Iris pigment epithelial cell (primary cell): Measurements from ENCODE around the gene POR.

Experiments used
- DNase-seq: peaks from one replicate; pipeline ENCODE4 v3.0.0-alpha.2; 2011; ENCODE audit warnings: low read depth

POR gene

DNA sequence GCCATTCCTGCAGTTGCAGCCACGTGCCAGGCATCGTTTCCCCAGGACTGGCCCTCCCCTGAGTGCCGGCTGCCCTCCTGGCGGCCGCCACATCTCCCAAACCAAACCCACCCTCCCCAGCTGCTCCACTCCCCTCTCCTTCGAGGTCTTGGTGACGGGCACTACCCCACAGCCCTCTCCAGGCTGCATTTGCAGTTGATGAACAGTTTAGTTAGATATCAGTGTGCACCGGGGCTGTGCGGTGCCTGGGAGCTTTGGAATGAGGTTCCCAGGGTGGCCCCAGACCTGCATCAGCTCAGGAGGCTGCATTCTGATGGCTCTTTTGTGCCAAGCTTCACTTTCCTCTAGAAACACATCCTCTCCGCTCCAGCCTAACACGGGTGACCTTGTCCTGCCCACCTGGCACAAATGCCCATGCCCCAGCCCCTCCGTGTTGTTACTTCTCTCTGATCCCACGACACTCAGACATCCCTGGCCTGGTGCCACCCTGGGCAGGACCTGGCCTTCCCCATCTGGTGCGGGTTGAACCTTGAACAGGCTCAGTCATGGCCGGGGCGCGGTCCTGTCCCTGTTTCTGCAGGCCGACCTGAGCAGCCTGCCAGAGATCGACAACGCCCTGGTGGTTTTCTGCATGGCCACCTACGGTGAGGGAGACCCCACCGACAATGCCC, 64.9 kb downstream of the POR start:
- no peak for DNase-seq

- DNase-seq = no peak
Measured at GRCh38 chr7:75980430-75981202, 65.7 kb downstream of the POR start.

GRCh38 chr7:75981203-75981452, 66.2 kb downstream of the POR start:
- DNase-seq = no peak

GRCh38 chr7:75981453-75982305, 66.7 kb downstream of the POR start:
- no peak for DNase-seq

DNA sequence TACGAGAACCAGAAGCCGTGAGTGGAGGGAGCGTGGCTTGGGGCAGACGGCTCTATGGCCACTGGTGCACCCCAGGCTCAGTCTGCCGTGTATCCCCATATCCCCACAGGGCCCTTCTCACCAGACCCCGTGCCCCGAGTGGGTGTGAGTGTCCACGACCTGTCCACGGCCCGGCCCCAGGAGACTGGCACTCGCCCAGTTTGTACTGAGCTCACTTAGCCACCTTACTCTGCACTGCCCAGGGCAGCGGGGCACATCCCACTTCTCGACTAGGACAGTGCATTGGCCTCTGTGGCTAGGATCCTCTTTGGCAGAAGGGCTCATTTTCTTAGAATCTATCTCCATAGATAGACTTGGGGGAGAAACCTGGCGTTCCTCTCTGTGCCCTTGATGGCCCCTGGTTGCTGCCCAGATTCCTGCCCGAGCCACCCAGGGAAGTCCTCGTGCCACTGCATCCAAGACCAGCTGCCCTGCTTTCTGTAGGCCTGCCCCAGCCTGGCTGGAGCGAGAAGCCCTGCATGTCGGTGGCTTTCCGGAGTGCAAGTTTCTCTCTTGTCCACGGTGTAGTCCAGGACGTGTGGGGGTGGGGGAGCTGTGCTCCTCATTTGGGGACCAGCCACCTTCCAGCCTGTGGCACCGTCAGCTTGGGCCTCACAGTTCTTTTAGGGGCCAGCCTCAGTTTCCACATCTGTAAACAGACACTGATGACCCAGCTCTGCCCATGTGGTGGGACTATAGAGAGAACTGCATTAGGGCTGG, 67.5 kb downstream of the POR start:
- no peak for DNase-seq

DNA sequence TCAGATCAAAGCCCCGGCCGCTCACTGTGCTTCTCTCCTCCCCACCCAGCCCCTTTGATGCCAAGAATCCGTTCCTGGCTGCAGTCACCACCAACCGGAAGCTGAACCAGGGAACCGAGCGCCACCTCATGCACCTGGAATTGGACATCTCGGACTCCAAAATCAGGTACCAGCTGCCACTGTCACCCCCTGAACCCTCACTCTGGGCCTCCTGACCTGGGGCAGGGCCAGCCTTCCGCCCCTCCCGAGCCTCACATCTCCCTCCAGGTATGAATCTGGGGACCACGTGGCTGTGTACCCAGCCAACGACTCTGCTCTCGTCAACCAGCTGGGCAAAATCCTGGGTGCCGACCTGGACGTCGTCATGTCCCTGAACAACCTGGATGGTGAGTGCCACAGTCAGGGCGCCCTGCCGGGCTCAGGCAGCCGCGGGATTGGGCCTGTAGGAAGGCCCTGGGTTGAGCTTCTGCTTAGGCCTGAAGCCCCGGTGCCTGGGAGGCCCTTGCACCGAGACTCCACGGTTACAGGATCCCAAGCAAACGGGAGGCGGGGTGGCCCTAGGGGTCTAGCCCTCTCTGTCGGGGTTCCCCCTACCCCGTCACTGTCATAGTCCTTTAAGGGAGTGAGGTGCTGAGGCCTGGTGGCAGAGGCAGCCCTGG, 68.6 kb downstream of the POR start:
- DNase-seq = no peak

DNA sequence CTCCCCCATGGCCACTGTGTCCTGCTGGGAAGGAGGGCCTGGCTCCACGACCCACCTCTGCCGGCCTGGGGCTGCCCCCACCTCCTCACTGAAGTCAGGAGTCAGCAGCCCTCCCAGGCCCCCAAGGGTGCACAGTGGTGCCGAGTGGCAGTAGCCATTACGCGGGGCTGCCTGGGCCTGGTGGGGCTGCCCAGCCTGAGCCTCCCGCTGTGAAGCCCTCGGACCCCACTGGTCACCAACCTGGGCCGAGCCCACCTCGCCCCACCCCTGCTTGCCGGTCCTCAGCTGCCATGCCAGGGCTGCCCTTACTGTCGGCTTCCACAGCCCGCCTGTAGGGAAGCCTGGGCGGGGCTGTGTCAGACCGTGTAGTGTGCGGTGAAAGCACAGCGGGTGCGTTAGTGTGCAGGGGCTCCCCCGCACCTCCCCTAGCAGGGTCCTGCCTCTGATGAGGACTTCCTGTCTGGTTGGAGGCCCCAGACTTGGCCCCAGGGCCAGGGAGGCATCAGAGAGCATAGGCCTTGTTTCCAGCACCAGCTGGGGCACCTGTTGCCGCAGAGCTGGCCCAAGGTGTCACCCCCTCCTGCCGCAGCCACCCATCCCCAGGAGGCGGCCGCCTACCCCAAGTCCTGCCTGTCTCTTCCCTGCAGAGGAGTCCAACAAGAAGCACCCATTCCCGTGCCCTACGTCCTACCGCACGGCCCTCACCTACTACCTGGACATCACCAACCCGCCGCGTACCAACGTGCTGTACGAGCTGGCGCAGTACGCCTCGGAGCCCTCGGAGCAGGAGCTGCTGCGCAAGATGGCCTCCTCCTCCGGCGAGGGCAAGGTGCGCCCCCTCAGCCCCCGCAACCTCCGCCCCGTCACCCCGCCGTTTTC, 69.4 kb downstream of the POR start:
- no peak for DNase-seq

- DNase-seq = no peak
Measured at GRCh38 chr7:75985009-75985517, 70.1 kb downstream of the POR start.

DNA sequence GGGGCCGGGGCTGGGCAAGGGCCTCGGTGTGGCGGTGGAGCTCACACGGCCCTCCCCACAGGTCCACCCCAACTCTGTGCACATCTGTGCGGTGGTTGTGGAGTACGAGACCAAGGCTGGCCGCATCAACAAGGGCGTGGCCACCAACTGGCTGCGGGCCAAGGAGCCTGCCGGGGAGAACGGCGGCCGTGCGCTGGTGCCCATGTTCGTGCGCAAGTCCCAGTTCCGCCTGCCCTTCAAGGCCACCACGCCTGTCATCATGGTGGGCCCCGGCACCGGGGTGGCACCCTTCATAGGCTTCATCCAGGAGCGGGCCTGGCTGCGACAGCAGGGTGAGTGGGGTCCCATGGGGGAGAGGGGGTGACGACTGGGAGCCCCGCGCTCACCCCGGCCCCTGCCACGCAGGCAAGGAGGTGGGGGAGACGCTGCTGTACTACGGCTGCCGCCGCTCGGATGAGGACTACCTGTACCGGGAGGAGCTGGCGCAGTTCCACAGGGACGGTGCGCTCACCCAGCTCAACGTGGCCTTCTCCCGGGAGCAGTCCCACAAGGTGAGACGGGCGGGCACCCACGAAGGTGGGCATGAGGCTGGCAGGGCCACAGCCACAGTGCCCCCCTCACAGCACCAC, 70.7 kb downstream of the POR start:
- no peak for DNase-seq

DNA sequence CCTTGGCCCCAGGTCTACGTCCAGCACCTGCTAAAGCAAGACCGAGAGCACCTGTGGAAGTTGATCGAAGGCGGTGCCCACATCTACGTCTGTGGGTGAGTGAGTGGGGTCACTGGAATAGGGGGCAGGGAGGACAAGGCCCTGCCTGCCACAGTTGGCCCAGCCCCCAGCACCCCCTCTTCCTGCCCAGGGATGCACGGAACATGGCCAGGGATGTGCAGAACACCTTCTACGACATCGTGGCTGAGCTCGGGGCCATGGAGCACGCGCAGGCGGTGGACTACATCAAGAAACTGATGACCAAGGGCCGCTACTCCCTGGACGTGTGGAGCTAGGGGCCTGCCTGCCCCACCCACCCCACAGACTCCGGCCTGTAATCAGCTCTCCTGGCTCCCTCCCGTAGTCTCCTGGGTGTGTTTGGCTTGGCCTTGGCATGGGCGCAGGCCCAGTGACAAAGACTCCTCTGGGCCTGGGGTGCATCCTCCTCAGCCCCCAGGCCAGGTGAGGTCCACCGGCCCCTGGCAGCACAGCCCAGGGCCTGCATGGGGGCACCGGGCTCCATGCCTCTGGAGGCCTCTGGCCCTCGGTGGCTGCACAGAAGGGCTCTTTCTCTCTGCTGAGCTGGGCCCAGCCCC, 71.3 kb downstream of the POR start:
- DNase-seq = no peak

GRCh38 chr7:75987026-75987804, 72.3 kb downstream of the POR start:
- no peak for DNase-seq

DNA sequence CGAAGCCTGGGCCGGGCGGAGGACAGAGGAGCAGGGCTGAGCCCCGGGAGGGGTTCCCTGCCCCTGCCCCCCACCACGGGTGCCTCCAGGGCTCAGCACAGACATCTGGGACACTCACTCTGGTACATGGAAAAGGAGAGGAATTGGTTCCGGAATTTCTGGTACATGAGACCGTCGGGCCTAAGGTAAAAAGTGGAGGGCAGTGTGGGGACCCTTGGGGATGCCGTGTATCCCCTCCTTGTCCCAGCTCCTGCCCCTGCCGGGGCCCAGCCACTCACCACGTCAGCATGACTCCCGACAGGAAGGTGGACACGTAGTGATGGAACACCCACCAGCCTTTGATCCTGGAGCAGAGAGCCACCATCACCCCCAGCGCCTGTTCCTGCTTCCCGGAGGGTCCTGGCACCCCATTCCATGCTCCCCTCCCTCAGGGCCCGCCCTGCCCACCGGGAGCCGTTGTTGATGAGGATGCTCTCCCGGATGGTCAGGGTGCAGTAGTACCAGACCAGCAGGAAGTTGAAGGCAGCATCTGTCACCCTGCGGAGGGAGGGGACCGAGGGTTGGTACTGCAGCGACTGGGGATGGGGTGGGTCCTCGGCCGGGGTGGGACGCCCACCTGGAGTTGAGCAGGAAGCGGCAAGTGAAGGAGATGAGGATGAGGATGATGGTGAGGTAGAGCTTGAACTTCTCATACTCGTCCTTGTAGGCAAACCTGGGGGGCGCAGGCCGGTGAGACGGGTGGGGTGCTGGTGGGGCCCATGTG, 73.0 kb downstream of the POR start:
- DNase-seq = no peak

GRCh38 chr7:75988568-75989499, 73.9 kb downstream of the POR start:
- DNase-seq = no peak

GRCh38 chr7:75989500-75990388, 74.8 kb downstream of the POR start:
- DNase-seq = no peak

DNA sequence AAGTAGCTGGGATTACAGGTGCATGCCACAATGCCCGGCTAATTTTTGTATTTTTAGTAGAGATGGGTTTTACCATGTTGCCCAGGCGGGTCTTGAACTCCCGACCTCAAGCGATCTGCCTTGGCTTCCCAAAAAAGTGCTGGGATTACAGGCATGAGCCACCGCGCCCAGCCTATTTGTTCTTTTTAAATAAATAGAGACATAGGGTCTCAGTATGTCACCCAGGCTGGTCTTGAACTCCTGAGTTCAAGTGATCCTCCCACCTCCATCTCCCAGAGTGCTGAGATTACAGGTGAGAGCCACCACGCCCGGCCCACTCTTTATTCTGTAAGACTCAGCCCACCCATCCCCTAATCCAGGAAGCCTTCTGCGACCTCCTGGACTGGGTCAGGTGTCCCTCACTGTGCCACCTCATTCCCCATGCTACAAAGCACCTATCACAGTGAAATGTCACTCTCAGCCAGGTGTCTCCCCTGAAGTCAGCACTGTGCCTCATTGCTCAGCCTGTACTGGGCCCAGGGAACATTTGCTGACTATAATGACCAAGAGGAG, 76.7 kb downstream of the POR start:
- no peak for DNase-seq
